ENCODE results near the gene TPD52L2.
"Not testable (repeated sequence)": the region's sequence is repeated elsewhere in the genome, so short reads cannot be mapped to it uniquely, and the experiment has no call there.

Gene TPD52L2

GRCh38 chr20:63857764-63858392 lies 7.2 kb upstream of the TPD52L2 start:
- no peak for DNase-seq

DNA sequence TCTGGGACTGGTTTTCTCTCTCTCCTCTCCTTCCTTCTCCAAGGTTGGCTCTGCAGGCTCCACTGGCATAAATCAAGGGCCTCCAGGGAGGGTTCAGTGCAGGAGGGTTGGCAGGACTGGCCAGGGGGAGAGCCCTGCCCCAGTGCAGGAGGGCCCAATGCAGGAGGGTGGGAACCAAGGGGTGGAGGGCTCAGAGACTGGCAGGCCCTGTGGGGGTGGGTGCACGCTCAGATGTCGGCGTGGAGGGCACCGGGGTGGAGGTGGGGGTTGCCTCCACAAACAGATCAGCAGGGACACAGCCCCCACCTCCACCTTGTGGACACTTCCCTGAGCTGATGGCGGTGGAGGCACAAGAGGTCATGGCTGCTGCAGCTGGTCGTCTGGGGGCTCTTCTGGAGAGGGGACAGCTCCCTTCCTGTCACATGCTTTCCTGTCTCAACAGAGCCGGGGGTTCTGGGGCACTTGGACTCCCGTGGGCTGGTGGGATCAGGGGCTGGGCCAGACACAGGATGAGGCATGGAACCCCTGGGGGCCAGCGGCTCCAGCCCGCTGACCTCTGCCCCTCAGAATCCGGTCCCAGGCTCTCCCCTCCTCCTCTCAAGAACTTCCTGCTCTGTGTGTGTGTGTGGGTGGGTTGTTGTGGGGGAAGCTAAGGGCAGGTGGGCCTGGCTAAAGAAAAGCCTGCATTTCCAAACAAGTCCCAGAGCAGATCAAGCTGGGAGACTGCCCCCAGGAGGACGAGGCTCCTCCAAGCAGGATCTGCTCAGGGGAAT lies 6.5 kb upstream of the TPD52L2 start:
- DNase-seq, result no peak

DNA sequence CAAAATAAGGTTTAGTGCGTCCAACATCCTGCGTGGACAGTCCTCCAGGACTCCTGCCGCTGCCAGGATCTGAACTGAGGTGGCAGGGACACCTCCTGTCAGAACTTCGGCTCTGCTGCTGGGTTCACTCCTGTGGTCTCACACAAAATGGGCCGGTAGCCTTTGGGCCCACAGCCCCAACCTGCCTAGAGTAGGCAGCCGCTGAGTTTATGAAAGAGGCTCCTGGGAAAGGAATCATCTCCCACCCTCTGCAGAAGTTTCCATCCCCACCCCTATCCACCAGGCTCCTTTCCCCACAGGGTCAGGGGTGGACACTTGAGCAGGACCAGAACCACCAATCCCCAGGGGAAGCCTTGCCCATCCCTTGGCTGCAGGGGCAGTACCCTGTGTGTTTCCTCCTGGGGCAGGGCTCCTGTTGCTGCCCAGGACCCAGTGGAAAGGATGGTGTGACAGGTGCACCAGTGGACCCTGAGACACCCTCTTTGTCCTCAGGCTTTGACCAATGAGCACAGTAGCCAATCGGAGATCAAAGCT lies 5.8 kb upstream of the TPD52L2 start:
- DNase-seq, result no peak

- no peak for DNase-seq
Measured at GRCh38 chr20:63860325-63861051, 4.6 kb upstream of the TPD52L2 start.

DNA sequence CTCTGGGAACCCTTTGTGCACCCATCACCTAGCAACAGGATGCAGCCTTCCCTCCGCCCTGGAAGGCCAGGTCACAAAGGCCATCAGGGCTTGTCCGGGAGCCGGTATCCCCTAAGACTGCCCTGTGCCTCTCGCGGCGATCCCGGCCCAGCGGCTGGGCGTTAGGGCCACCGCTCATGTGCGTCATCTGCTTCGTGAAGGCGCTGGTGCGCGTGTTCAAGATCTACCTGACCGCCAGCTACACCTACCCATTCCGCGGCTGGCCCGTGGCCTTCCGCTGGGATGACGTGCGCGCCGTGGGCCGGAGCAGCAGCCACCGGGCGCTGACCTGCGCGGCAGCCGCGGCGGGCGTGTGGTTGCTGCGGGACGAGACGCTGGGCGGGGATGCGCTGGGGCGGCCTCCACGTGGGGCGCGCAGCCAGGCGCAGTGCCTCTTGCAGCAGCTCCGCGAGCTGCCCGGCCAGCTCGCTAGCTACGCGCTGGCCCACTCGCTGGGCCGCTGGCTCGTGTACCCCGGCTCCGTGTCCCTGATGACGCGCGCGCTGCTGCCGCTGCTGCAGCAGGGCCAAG lies 3.6 kb upstream of the TPD52L2 start, which contains the start of gene ABHD16B:
Gene ABHD16B (plus strand): TSS at position 134 of the 570 bp plus-strand sequence. CDS start 43 bp downstream, at position 177.
- DNase-seq, result no peak

GRCh38 chr20:63861981-63862901 lies 2.8 kb upstream of the TPD52L2 start:
- DNase-seq, result no peak

DNA sequence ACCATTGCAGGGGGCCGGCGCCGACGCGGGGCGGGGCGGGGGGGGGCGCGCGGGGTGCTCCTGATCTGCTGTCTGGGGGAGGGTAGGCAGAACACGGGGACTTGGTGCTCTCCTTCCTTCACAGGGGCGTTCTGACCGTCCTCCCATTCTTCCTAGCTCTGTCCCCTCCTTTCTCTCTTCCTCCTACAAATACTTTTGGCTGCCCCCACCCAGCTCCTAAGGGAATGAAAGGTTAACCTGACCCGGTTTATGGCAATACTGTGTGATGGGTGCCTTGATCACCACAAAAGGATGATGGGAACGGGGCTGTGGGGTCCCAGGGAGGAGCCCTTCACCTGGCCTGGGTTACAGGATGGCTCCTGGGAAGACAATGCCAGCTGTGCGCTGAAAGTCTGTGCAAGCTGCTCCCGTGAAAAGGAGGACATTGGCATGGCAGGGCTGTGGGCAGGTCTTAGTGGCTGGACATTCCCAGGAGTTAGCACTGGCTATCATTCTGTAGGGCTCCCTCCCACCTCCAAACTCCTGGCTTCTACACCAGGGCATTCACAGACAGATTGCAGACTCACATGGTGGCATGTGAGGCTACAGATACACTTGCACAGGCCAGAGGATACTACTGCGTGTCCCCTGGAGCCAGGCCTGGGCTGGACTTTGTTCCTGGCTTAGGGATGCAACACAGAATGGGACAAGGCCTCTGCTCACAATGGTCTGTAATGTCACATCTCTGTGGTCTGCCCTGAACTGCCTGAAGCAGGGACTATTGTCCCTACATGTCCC lies 1.9 kb upstream of the TPD52L2 start:
- no peak for DNase-seq

DNA sequence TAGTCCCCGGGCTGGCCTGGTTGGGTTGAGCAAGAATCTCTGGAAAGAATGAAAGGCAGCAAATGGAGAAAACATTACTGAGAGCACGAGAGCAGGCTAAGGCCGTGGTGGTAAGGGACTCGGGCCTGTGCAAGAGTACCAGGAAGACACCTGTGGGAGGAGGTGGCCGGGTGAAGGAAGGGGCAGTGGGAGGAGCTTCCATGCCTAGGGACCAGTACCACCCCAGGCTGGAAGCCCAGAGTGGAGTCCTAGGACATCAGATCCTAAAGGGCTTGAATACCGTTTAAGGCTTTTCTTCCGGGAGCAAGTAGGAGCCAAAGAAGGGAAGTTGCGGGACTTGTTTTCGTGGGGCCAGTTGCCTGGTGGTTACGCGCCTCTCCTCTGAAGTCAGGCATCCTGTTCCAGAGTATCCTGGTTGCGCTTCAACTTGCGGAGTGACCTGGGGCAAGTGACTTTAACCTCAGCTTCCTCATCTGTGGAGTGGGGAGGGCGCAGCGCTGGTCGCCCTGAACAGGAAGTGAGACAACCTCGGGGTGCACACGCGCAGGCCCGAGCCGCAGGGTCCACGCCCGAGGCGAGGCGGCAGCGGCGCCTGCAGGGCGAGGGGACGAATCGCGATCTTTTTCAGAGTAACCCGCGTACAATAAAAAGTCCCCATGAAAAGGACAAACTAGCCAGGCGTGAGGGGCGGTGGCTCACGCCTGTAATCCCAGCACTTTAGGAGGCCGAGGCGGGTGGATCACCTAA lies 1.1 kb upstream of the TPD52L2 start:
- DNase-seq, result peak; percentile 31

GRCh38 chr20:63864545-63864977 lies 509 bp upstream of the TPD52L2 start:
- no peak for DNase-seq

DNA sequence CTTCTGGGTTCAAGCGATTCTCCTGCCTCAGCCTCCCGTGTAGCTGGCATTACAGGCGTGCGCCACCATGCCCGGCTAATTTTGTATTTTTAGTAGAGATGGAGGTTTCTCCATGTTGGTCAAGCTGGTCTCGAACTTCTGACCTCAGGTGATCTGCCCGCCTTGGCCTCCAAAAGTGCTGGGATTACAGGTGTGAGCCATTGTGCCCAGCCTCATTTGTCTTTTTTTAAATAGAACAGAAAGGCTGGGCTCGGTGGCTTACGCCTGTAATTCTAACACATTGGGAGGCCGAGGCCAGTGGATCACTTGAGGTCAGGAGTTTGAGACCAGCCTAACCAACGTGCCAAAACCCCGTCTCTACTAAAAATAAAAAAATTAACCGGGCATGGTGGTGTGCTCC lies 2.0 kb downstream of the TPD52L2 start:
- DNase-seq, result not testable (repeated sequence)

GRCh38 chr20:63868264-63868663 lies 3.2 kb downstream of the TPD52L2 start:
- DNase-seq, result no peak

- DNase-seq, result no peak
Measured at GRCh38 chr20:63873477-63873971, 8.5 kb downstream of the TPD52L2 start.

- not testable (repeated sequence) for DNase-seq
Measured at GRCh38 chr20:63874241-63874640, 9.2 kb downstream of the TPD52L2 start.

GRCh38 chr20:63876489-63877036 lies 11.5 kb downstream of the TPD52L2 start:
- no peak for DNase-seq

DNA sequence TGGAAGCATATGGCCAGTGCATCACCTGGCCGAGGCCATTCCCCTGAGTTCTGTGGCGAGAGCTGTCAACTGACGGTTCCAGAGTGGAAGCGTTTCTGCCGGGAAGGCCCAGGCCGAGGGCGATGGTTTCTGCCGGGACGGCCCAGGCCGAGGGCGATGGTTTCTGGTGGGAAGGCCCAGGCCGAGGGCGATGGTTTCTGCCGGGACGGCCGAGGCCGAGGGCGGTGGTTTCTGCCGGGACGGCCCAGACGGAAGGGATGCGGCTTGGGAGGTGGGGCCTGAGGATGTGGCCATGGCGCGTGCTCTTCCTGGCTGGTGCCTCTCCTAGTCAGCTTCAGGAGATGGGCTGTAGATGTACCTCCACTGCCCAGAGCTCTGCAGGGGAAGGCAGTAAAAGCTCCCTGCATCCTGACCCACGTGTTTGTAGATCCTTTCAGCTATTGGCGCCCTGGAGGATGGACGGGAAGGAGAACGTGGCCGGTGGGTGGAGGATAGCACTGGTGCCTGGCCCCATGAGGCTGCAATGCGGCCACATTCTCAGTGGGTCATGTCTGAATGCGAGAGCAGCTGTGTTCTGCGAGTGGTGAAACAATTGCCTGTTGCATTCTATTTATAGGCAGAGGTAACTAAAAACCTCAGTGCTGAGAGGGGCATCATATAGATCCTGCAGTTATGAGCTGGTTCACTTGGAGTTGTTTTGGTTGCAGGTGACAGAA lies 12.8 kb downstream of the TPD52L2 start:
- no peak for DNase-seq

DNA sequence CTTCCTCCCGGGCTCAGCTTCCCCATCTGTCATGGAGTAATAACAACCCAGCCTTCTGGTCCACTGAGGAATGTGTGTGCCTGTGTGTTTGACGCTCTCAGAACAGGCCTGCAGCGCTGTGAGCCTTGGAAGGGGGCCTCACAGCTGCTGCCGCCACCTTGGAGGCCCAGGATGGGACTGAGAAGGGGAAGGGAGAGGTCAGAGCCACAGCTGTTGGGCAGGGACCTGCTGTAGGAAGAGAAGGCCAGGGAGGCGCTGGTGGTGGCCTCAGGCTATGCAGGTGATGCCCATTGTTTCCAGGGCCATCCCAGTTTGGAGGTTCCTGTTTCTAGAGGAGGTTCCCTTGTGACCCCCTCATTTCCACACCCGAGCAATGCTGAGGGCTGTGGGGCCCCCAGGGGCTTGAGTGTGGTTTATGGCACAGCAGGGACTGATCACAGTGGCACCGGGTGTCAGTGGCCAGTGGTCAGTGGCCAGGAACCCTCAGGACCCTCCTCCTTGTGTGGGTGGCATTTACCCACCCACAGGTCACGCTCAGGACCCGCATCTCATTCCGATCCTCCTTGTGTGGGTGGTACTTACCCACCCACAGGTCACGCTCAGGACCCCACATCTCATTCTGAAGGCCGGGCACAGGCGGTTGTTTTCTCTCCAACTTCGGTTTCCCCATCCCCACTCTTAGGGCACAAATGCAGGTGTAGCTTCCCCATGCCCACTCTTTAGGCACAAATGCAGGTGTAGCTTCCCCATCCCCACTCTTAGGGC lies 14.0 kb downstream of the TPD52L2 start:
- DNase-seq, result no peak

- not testable (repeated sequence) for DNase-seq
Measured at GRCh38 chr20:63880901-63881300, 15.8 kb downstream of the TPD52L2 start.

Measured in NCI-H748 treated with DMSO at 0.1 percent for 48 hours (cell line).